Neural progenitor cell (in vitro differentiated cells): Measurements from ENCODE around the gene PAEP. TPM values are rescaled to one million over a fixed set of nuclear protein-coding genes. Genes with fewer than 3 reads are reported as not detected.

Experiments
- DNase-seq: peaks from one replicate; pipeline ENCODE4 v3.0.0-alpha.2; 2016; ENCODE audit warnings: low spot score
- H2AFZ ChIP-seq: fragments of 200-600 bp; sonication (generic); replicated peaks from 2 replicates; pipeline ENCODE4 v1.6.1; 2016; ENCODE audit warnings: antibody characterized with exemption
- H3F3A ChIP-seq: fragments of 200-600 bp; sonication (generic); 2 replicates; pipeline ENCODE4 v1.6.1; 2016; ENCODE audit warnings: antibody characterized with exemption, low read depth
- H3K27ac ChIP-seq: fragments of 200-600 bp; sonication (generic); 2 replicates; pipeline ENCODE4 v1.5.1; 2016; ENCODE audit warnings: mild to moderate bottlenecking
- H3K27me3 ChIP-seq: fragments of 200-600 bp; sonication (generic); 2 replicates; pipeline ENCODE4 v1.6.1; 2016; ENCODE audit warnings: mild to moderate bottlenecking, moderate library complexity
- H3K36me3 ChIP-seq: fragments of 200-600 bp; sonication (generic); 2 replicates; pipeline ENCODE4 v1.5.1; 2016
- H3K4me1 ChIP-seq: fragments of 200-600 bp; sonication (generic); 2 replicates; pipeline ENCODE4 v1.6.1; 2016; ENCODE audit warnings: mixed run types
- H3K4me2 ChIP-seq: fragments of 200-600 bp; sonication (generic); 2 replicates; pipeline ENCODE4 v1.6.1; 2016
- H3K4me3 ChIP-seq: fragments of 200-600 bp; sonication (generic); 2 replicates; pipeline ENCODE4 v1.5.1; 2016
- H3K79me2 ChIP-seq: fragments of 200-600 bp; sonication (generic); 2 replicates; pipeline ENCODE4 v1.6.1; 2016; ENCODE audit warnings: low read depth
- H3K9ac ChIP-seq: fragments of 200-600 bp; sonication (generic); 2 replicates; pipeline ENCODE4 v1.6.1; 2016
- H3K9me3 ChIP-seq: fragments of 200-600 bp; sonication (generic); 2 replicates; pipeline ENCODE4 v1.5.1; 2016; ENCODE audit warnings: low read depth
- H4K20me1 ChIP-seq: fragments of 200-600 bp; sonication (generic); 2 replicates; pipeline ENCODE4 v1.6.1; 2016; ENCODE audit warnings: low read depth
- H3K27ac Mint-ChIP-seq: 3 replicates; pipeline ENCODE4 v1.8.0; 2021; ENCODE audit warnings: mixed read lengths
- H3K27me3 Mint-ChIP-seq: 2 replicates; pipeline ENCODE4 v1.8.0; 2022; ENCODE audit warnings: low read depth, mild to moderate bottlenecking, inconsistent platforms, moderate library complexity, mixed read lengths; ENCODE audit not compliant: insufficient read depth
- H3K36me3 Mint-ChIP-seq: 3 replicates; pipeline ENCODE4 v1.8.0; 2021; ENCODE audit warnings: mixed read lengths
- H3K4me1 Mint-ChIP-seq: 3 replicates; pipeline ENCODE4 v1.8.0; 2021; ENCODE audit warnings: mixed read lengths
- H3K4me3 Mint-ChIP-seq: 3 replicates; pipeline ENCODE4 v1.8.0; 2021; ENCODE audit warnings: mild to moderate bottlenecking, moderate library complexity, mixed read lengths
- H3K9me3 Mint-ChIP-seq: 3 replicates; pipeline ENCODE4 v1.8.0; 2020; ENCODE audit warnings: mixed read lengths
- CTCF ChIP-seq: fragments of 200-600 bp; sonication (generic); IDR thresholded peaks from 2 replicates; pipeline ENCODE4 v1.5.1; 2017; ENCODE audit warnings: antibody characterized with exemption, mild to moderate bottlenecking
- EZH2 ChIP-seq: fragments of 200-600 bp; sonication (generic); IDR thresholded peaks from 2 replicates; pipeline ENCODE4 v1.6.1; 2017; ENCODE audit warnings: antibody characterized with exemption, mild to moderate bottlenecking, moderate library complexity
- EZH2phosphoT487 ChIP-seq: fragments of 200-600 bp; sonication (generic); IDR thresholded peaks from 2 replicates; pipeline ENCODE4 v1.6.1; 2017; ENCODE audit warnings: antibody characterized with exemption
- total RNA-seq: library from RNA; depleted of rRNA; stranded (reverse); fragments of >200 nt; gene quantifications from 2 replicates; pipeline ENCODE4 v1.2.3, GENCODE V29; 2015; ENCODE audit warnings: low replicate concordance

The PAEP gene
- total RNA-seq, 1 donor from 2014 or later, result not detected

GRCh38 chr9:135551031-135551430 lies 10.5 kb upstream of the PAEP start:
- Histone ChIP-seq H3K9ac (no peak overlapping the region), H2AFZ (no peak overlapping the region), H3K4me1 (no peaks in the 10 kb centered on the region), H3K27me3 (no peaks in the 10 kb centered on the region), H3K27ac (no peak overlapping the region), H4K20me1 (no peaks in the 10 kb centered on the region), H3K9me3 (no peaks in the 10 kb centered on the region), H3K4me3 (no peak overlapping the region), H3K36me3 (no peaks in the 10 kb centered on the region), H3K4me2 (no peak overlapping the region), H3K79me2 (no peaks in the 10 kb centered on the region), H3F3A (no peaks in the 10 kb centered on the region)
- Mint-ChIP-seq H3K9me3 (peaks cover 2% of the 10 kb centered on the region), H3K4me1 (peaks cover 2% of the 10 kb centered on the region), H3K27ac (no peak overlapping the region), H3K36me3 (no peaks in the 10 kb centered on the region), H3K4me3 (no peak overlapping the region), H3K27me3 (peaks cover 2% of the 10 kb centered on the region)
- TF ChIP-seq EZH2phosphoT487, result no peak
- TF ChIP-seq EZH2, result no peak
- TF ChIP-seq CTCF, result no peak
- no peak for DNase-seq

- Histone ChIP-seq H3F3A (no peaks in the 10 kb centered on the region), H4K20me1 (no peaks in the 10 kb centered on the region), H3K4me1 (no peaks in the 10 kb centered on the region), H3K36me3 (no peaks in the 10 kb centered on the region), H3K27me3 (no peaks in the 10 kb centered on the region), H2AFZ (no peak overlapping the region), H3K4me2 (no peak overlapping the region), H3K79me2 (no peaks in the 10 kb centered on the region), H3K27ac (no peak overlapping the region), H3K4me3 (no peak overlapping the region), H3K9me3 (no peaks in the 10 kb centered on the region), H3K9ac (no peak overlapping the region)
- Mint-ChIP-seq H3K27me3 (peaks cover 2% of the 10 kb centered on the region), H3K4me3 (no peak overlapping the region), H3K9me3 (peaks cover 2% of the 10 kb centered on the region), H3K27ac (no peak overlapping the region), H3K4me1 (peaks cover 2% of the 10 kb centered on the region), H3K36me3 (no peaks in the 10 kb centered on the region)
- TF ChIP-seq EZH2 (no peak), CTCF (no peak), EZH2phosphoT487 (no peak)
- DNase-seq, result no peak
Observed at GRCh38 chr9:135551456-135551855, 10.1 kb upstream of the PAEP start.

- Mint-ChIP-seq H3K4me1 (peaks cover 2% of the 10 kb centered on the region), H3K4me3 (no peak overlapping the region), H3K9me3 (peaks cover 2% of the 10 kb centered on the region), H3K27me3 (peaks cover 2% of the 10 kb centered on the region), H3K36me3 (no peaks in the 10 kb centered on the region), H3K27ac (no peak overlapping the region)
- H3K27me3 ChIP-seq, result no peaks in the 10 kb centered on the region
- no peak overlapping the region for H2AFZ ChIP-seq
- H3F3A ChIP-seq, result no peaks in the 10 kb centered on the region
- H3K4me3 ChIP-seq, result no peak overlapping the region
- no peaks in the 10 kb centered on the region for H3K79me2 ChIP-seq
- H3K36me3 ChIP-seq, result no peaks in the 10 kb centered on the region
- H3K27ac ChIP-seq, result no peak overlapping the region
- H3K9ac ChIP-seq, result no peak overlapping the region
- H3K9me3 ChIP-seq, result no peaks in the 10 kb centered on the region
- H3K4me2 ChIP-seq, result no peak overlapping the region
- H4K20me1 ChIP-seq, result no peaks in the 10 kb centered on the region
- H3K4me1 ChIP-seq, result no peaks in the 10 kb centered on the region
- no peak for DNase-seq
- TF ChIP-seq EZH2, result no peak
- no peak for TF ChIP-seq EZH2phosphoT487
- TF ChIP-seq CTCF, result no peak
Observed at GRCh38 chr9:135552021-135552697, 9.4 kb upstream of the PAEP start.
